Heart left ventricle (tissue), 16 donors: Measurements from ENCODE around the gene ADRA1B. TPM values are rescaled to one million over a fixed set of nuclear protein-coding genes. Genes with fewer than 3 reads are reported as not detected.

Experiments
- ATAC-seq, 4 donors: fragments of 200-7000 bp; cut with Tn5 transposase; one replicate each; pipeline ENCODE4 v1.9.1; 2020 to 2022; ENCODE audit warnings: moderate library complexity in 4 of 4, mild to moderate bottlenecking in 3 of 4, moderate number of reproducible peaks in 1 of 4
- DNase-seq, 5 donors: peaks; one replicate each; pipeline ENCODE4 v3.0.0-alpha.2; 2020
- H3K27ac ChIP-seq, 12 donors: fragments of 200-600 bp; sonication (generic) in 4 of 12; one replicate each; pipeline versions ENCODE4 v1.5.0 to v1.8.0; 2016 to 2022; ENCODE audit warnings: mild to moderate bottlenecking in 2 of 12
- H3K27me3 ChIP-seq, 9 donors: fragments of 200-600 bp; sonication (generic) in 2 of 9; one replicate each; pipeline versions ENCODE4 v1.5.1 to v1.8.0; 2016 to 2022; ENCODE audit warnings: mild to moderate bottlenecking in 3 of 9
- H3K36me3 ChIP-seq, 9 donors: fragments of 200-600 bp; sonication (generic) in 2 of 9; one replicate each; pipeline versions ENCODE4 v1.5.0 to v1.8.0; 2018 to 2022; ENCODE audit warnings: mild to moderate bottlenecking in 2 of 9
- H3K4me1 ChIP-seq, 12 donors: fragments of 200-600 bp; sonication (generic) in 4 of 12; one replicate each; pipeline versions ENCODE4 v1.5.0 to v1.8.0; 2016 to 2022; ENCODE audit warnings: mild to moderate bottlenecking in 3 of 12
- H3K4me3 ChIP-seq, 12 donors: fragments of 200-600 bp; sonication (generic) in 4 of 12; one replicate each; pipeline versions ENCODE4 v1.5.0 to v1.8.0; 2017 to 2022; ENCODE audit warnings: mild to moderate bottlenecking in 9 of 12, moderate library complexity in 4 of 12
- H3K9me3 ChIP-seq, 12 donors: fragments of 200-600 bp; sonication (generic) in 4 of 12; one replicate each; pipeline versions ENCODE4 v1.5.0 to v1.8.0; 2016 to 2022; ENCODE audit warnings: mild to moderate bottlenecking in 1 of 12
- POLR2A ChIP-seq, 2 donors: fragments of 450-650 bp; IDR thresholded peaks; one replicate each; pipeline ENCODE4 v1.6.1; 2017; ENCODE audit warnings: antibody characterized with exemption in 2 of 2, mild to moderate bottlenecking in 2 of 2, moderate library complexity in 2 of 2
- WGBS, 4 donors: extraction: QIAGEN DNeasy Blood & Tissue Kit in 2 of 4; methylation state at CpG; one replicate each; pipeline versions ENCODE4 v1.1.5 to v1.1.7; 2013 to 2018; 5-methylcytosine and 5-hydroxymethylcytosine counted together
- intact Hi-C, 10 donors: fragments of 100-400 bp; cut with DNase I; formaldehyde crosslinking; loops; one replicate each; pipeline versions ENCODE4 v1.11.1 to v1.14.2; 2022
- polyA plus RNA-seq, 2 donors: library from polyadenylated mRNA; stranded (reverse); fragments of 200-250 nt; gene quantifications; one replicate each; pipeline ENCODE4 v1.2.3, GENCODE V29; 2013
- total RNA-seq, 9 donors: library from RNA; depleted of rRNA in 2 of 9; stranded (reverse); fragments of >200 nt in 2 of 9; fragmentation: NEBNext Ultra II Directional in 3 of 9; extraction: Animal tissue kit (Norgen Biotek cat#: 25700) in 3 of 9; gene quantifications; one replicate each; pipeline versions ENCODE4 v1.1.0 to v1.2.4, GENCODE V29; 2016 to 2023
- TF ChIP-seq, protein P1 (sequence below), 12 donors: fragments of 200-600 bp; sonication (generic) in 4 of 12; IDR thresholded peaks; one replicate each; pipeline versions ENCODE4 v1.5.0 to v1.8.0; 2018 to 2022; ENCODE audit warnings: antibody characterized with exemption in 12 of 12, mild to moderate bottlenecking in 5 of 12
- donor health status: ischemic (EF 13 %, LVEDD 7.1; RV severe dilation, severe dysfunction).
- donor health status: healthy with polysubstance abuse.
- donor health status: DM: no; HTN: yes; CAD: no.
- donor health status: DM: no; HTN: no; CAD: no.
- donor health status: ischemic (EF 25% LVEDD 6.9; RV normal size, moderate dysfunction).
- donor health status: ischemic (EF 25% LVEDD 5.7; RV mildly dilated, moderate dysfunction).
- donor health status: healthy.
- donor health status: DM: yes; HTN: yes; CAD: no.
- donor health status: ischemic (EF 35%, LVEDD 5.7; RV mildly dilated, moderate dysfunction).
- donor health status: nonischemic (EF 11% LVEDD 7.7; RV severe dilation, severe dysfunction).
- donor health status: DM: yes; HTN: yes; CAD: no.
- donor health status: PGD.
- donor health status: ischemic (EF 29% LVEDD 5.4; RV normal size, mild dysfunction).
- donor health status: nonischemic (EF 23%, LVEDD 6.1; RV moderate dilation, normal function).

The ADRA1B gene
- total and polyA plus RNA-seq, 11 donors = 0.65 to 5.4 (median 2.3) TPM

DNA sequence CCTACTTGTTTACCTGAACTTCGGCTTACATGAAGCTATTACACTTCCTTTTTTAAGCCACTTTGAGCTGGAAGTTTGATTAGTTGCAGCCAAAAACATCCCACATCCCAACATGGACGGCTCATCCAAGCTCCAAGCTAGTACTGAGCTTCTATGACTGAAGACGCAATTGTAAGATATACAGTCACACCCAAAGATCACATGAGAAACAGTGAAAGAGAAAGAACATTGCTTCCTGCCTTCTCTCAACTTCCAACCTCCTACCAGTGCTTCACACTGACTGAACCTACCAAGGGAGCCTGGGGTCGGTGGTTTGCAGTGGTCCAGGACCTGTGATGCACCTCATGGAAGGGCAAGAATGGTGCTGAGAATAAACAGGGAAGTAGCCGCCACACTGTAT lies 27.4 kb upstream of the ADRA1B start:
- H3K9me3 ChIP-seq = no peaks in the 10 kb centered on the region
- H3K27me3 ChIP-seq = no peaks in the 10 kb centered on the region
- WGBS, 4 donors = 85 to 89% (median 87%) methylated on average over 5 of the region's 5 CpGs
- no peaks in the 10 kb centered on the region for H3K36me3 ChIP-seq
- intact Hi-C loops = no loop called here
- no peak overlapping the region for H3K27ac ChIP-seq
- DNase-seq = no peak
- no peak for ATAC-seq
- no peaks in the 10 kb centered on the region for H3K4me1 ChIP-seq
- TF ChIP-seq POLR2A (IDR thresholded peaks at IDR 0.05) = no peak
- TF ChIP-seq, protein P1, sequence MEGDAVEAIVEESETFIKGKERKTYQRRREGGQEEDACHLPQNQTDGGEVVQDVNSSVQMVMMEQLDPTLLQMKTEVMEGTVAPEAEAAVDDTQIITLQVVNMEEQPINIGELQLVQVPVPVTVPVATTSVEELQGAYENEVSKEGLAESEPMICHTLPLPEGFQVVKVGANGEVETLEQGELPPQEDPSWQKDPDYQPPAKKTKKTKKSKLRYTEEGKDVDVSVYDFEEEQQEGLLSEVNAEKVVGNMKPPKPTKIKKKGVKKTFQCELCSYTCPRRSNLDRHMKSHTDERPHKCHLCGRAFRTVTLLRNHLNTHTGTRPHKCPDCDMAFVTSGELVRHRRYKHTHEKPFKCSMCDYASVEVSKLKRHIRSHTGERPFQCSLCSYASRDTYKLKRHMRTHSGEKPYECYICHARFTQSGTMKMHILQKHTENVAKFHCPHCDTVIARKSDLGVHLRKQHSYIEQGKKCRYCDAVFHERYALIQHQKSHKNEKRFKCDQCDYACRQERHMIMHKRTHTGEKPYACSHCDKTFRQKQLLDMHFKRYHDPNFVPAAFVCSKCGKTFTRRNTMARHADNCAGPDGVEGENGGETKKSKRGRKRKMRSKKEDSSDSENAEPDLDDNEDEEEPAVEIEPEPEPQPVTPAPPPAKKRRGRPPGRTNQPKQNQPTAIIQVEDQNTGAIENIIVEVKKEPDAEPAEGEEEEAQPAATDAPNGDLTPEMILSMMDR (IDR thresholded peaks at IDR 0.05) = no peak
- H3K4me3 ChIP-seq = no peak overlapping the region

GRCh38 chr5:159890141-159890540 lies 26.1 kb upstream of the ADRA1B start:
- Histone ChIP-seq H3K9me3 (no peaks in the 10 kb centered on the region), H3K27me3 (no peaks in the 10 kb centered on the region), H3K4me1 (no peaks in the 10 kb centered on the region), H3K36me3 (no peaks in the 10 kb centered on the region), H3K4me3 (no peak overlapping the region), H3K27ac (no peak overlapping the region)
- intact Hi-C loops = no loop called here
- WGBS, 4 donors = 35 to 82% (median 54%) methylated on average over 1 of the region's 1 CpG
- DNase-seq = no peak
- TF ChIP-seq, protein P1 (IDR thresholded peaks at IDR 0.05) = no peak
- no peak for TF ChIP-seq POLR2A (IDR thresholded peaks at IDR 0.05)
- no peak for ATAC-seq

GRCh38 chr5:159891371-159891770 lies 24.9 kb upstream of the ADRA1B start:
- DNase-seq (no peak), ATAC-seq (no peak)
- intact Hi-C loops = no loop called here
- H3K4me1 ChIP-seq = no peaks in the 10 kb centered on the region
- H3K27ac ChIP-seq = no peak overlapping the region
- H3K36me3 ChIP-seq = no peaks in the 10 kb centered on the region
- no peaks in the 10 kb centered on the region for H3K9me3 ChIP-seq
- H3K4me3 ChIP-seq = no peak overlapping the region
- WGBS, 4 donors = 76 to 88% (median 87%) methylated on average over 5 of the region's 5 CpGs
- no peaks in the 10 kb centered on the region for H3K27me3 ChIP-seq
- TF ChIP-seq, protein P1 (IDR thresholded peaks at IDR 0.05) = no peak
- no peak for TF ChIP-seq POLR2A (IDR thresholded peaks at IDR 0.05)

DNA sequence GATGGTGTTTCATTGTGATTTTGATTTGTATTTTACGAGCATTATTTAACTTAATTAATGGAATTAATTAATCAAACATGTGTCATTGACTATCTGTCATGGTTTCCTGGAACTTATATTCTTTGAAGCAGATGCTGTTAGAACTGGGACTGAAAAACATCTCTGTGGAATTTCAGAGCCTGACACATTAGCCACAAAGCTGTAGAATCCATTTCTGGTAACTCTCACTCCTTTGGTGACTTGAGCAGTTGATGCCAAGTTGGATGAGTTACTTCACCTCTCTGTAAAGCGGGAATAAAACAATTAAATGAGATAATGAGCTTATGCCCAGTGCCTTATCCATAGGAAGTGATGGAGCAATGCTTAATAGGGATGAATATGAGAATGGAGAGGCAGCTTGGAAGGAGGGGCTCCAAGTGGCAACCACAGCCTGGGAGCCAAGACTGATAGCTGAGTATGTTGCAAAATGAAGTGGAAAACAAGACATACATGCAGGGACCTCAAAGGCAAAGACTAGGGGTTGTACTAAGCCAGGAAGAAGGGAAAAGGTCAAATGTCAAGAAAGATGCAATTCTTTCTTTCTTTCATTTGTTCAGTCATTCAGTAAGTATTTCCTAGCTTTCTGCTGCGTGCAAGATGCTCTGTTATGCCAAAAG lies 23.1 kb upstream of the ADRA1B start:
- H3K4me1 ChIP-seq = no peaks in the 10 kb centered on the region
- H3K4me3 ChIP-seq = no peak overlapping the region
- DNase-seq = no peak
- ATAC-seq = no peak
- no peak overlapping the region for H3K27ac ChIP-seq
- TF ChIP-seq, protein P1 (IDR thresholded peaks at IDR 0.05) = no peak
- TF ChIP-seq POLR2A (IDR thresholded peaks at IDR 0.05) = no peak
- intact Hi-C loops = no loop called here
- H3K27me3 ChIP-seq = no peaks in the 10 kb centered on the region
- H3K36me3 ChIP-seq = no peaks in the 10 kb centered on the region
- no peaks in the 10 kb centered on the region for H3K9me3 ChIP-seq
- WGBS, 4 donors = 82 to 91% (median 85%) methylated on average over 3 of the region's 3 CpGs
